ENCODE data around the gene RER1. TPM values are rescaled to one million over a fixed set of nuclear protein-coding genes. Genes with fewer than 3 reads are reported as not detected.
A peak's percentile ranks its signal among the peaks of the same experiment; 100 is the strongest.

Gene RER1
- total RNA-seq, 1 experiment from 2014 or later, result 90.3 TPM

DNA sequence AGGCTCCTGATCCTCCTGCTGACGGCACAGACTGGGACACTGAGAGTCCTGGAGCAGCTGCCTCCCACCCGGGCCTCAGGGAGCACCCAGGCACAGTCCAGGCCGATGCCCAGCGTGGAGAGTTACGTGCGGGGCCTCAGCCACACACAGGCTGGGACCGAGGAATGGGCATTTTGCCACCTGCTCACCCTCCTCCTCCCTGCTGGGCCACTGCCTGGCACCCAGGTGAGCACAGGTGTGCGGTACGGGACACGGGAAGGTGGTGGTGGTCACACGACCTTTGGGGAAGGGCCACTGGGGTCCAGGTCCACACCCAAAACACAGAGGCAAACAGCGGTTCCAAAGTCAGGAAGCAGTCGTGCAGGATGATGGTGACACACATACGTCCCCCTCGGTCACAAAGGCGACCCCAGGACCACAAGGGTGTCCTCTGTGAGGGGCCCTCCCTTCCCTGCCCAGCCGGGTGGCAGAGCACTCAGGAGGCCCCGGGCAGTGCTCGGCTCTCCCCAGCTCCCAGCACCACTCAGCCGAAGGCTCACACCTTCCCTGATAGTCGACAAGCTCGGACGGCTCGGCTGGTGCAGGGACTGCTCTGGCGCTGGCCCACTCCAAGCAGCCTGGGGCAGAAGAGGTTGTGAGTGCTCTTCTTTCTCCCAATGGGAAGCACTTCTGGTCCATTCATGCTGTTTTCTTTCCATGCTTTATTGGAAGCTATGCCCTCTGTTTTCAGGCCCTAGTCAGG lies 14.5 kb upstream of the RER1 start:
- no peak for DNase-seq (ENCODE audit: low read depth in 1 of 2, low spot score in 2 of 2)
- Histone ChIP-seq H3K9me3 (replicated peaks) (no peaks in the 10 kb centered on the region), H3K4me1 (replicated peaks) (0 out of 2 replicates have a peak, but pooled peaks cover 5% of the 10 kb centered on the region), H3K36me3 (no peaks in the 10 kb centered on the region), H3K27me3 (replicated peaks) (no peaks in the 10 kb centered on the region), H3K4me3 (no peak overlapping the region), H3K27ac (no peak overlapping the region)

DNA sequence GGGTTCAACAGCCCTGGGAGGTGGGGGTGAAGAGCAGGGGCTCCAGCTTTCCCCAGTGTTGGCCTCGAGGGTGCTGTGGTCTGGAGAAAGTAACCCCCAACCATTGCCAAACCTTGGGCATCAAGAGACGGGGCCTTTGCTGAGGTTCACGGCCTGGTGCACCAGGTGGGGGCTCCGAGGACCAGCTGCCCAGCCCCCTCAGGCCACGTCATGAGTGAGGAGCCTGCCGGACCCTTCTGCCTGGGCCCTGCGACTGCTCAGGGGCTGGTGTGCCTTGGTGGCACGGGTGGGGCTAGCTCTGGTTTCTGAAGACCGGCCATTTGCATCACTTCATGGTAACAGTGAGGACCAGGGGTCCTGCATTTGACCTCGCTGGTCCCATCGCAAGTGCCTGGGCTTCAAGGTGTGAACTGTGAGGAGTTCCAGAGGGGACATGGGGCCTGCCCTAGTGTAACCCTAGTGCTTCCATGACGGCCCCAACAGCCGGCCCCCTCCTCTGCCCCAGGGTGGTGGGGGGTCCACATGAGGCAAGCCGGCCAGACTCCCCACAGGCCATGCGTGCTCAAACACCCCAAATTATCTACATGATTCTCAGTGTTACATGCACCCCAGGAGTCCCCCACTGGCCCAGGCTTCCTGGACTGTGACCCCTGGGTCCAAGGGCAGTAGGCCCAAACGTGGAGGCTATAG lies 13.7 kb upstream of the RER1 start:
- H3K27ac ChIP-seq, result no peak overlapping the region
- DNase-seq (ENCODE audit: low read depth in 1 of 2, low spot score in 2 of 2), result no peak

DNA sequence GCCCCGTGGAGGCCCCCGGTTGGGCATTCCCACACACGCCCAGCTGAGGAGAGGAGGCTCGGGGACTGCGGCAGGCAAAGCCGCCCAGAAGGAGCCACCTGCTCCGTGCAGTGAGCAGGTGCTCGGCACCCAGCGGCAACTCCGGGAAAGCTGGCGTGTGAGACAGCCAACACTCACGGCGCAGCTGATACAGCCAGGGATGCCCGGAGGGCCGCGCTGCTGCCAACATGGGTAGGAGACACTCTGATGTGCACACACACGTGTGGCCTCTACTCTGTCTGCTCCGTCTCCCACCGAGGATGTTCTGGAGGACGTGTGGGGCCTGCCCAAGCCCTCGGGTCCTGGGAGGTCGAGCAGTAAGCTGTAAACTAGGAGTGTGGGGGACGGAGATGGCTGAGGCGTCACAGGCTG lies 13.2 kb upstream of the RER1 start:
- H3K4me3 ChIP-seq, result no peak overlapping the region
- H3K9me3 ChIP-seq (replicated peaks), result no peaks in the 10 kb centered on the region

More for the DNA sequence above, 13.7 kb upstream of the RER1 start:
- Histone ChIP-seq H3K4me3 (no peak overlapping the region), H3K4me1 (replicated peaks) (0 out of 2 replicates have a peak, but pooled peaks cover 5% of the 10 kb centered on the region), H3K27me3 (replicated peaks) (no peaks in the 10 kb centered on the region), H3K9me3 (replicated peaks) (no peaks in the 10 kb centered on the region), H3K36me3 (no peaks in the 10 kb centered on the region)

DNA sequence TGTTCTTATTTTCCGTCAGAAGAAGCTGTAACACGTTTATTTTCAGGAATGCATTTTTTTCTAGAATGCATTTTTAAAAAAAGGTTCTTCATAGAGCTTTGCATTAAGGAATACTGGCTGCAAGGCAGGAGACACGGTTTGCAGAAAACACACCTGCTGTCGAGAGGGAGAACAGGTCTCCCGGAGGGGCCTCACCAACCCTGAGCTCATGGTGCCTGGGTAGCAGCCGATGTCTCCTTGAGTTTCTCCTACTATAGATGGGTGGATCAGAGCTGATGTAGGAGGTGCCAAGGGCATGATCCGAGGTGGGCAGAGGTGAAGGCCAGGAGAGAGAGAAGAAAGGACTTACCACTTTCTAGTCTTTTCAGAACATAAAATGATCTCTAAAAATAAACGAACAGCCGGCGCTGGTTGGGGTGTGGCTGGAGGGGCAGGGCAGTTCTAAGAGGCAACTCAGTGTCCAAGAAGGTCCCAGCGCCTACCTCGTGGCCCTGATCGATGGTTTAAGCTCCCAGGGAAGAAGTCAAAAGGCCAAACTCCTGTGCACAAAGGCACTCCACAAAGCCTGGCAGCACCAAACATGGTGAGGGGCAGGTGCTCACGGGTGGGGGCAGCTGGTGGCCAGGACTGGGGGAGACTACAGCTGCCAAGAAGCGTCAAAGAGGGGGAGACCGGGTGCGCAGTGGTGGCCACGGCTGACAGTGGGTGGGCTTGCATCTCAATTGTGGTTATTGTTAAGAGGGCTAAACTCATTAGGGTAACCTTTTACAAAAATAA lies 12.5 kb upstream of the RER1 start:
- no peaks in the 10 kb centered on the region for H3K36me3 ChIP-seq
- H3K27ac ChIP-seq, result no peak overlapping the region
- no peak overlapping the region for H3K4me3 ChIP-seq
- 0 out of 2 replicates have a peak, but pooled peaks cover 5% of the 10 kb centered on the region for H3K4me1 ChIP-seq (replicated peaks)
- H3K9me3 ChIP-seq (replicated peaks), result no peaks in the 10 kb centered on the region
- no peak for DNase-seq (ENCODE audit: low read depth in 1 of 2, low spot score in 2 of 2)
- no peaks in the 10 kb centered on the region for H3K27me3 ChIP-seq (replicated peaks)

More for the DNA sequence above, 13.2 kb upstream of the RER1 start:
- Histone ChIP-seq H3K36me3 (no peaks in the 10 kb centered on the region), H3K4me1 (replicated peaks) (0 out of 2 replicates have a peak, but pooled peaks cover 5% of the 10 kb centered on the region), H3K27me3 (replicated peaks) (no peaks in the 10 kb centered on the region), H3K27ac (no peak overlapping the region)
- DNase-seq (ENCODE audit: low read depth in 1 of 2, low spot score in 2 of 2), result no peak

DNA sequence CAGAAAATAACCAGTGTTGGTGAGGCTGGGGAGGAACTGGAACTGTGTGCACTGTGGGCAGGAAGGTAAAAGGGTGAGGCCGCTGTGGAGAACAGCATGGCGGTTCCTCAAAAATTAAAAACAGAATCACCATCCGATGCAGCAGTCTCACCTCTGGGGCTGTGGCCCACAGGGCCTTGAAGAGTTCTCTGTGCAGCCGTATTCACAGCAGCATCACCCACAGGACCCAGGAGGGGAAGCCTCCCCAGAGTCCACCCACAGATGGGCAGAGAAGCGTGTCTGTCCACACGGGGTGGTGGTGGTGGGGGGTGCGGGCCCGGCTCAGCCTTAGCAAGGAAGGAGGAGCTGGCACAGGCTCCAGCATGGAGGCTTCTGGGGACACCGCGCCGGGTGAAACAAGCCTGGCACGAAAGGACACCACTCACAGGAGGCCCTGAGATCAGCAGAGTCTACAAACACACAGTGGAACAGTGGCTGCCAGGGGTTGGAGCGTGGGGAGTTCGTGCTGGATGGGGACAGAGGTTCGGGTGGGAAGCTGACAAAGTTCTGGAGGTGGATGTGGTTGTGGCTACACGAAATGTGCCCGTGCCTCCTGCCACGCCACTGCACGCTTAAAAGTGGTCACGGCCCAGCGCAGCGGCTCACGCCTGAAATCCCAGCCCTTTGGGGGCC lies 11.8 kb upstream of the RER1 start:
- DNase-seq (ENCODE audit: low read depth in 1 of 2, low spot score in 2 of 2), result no peak
- Histone ChIP-seq H3K36me3 (no peaks in the 10 kb centered on the region), H3K4me1 (replicated peaks) (peaks cover 7% of the 10 kb centered on the region), H3K27me3 (replicated peaks) (no peaks in the 10 kb centered on the region), H3K4me3 (no peak overlapping the region), H3K27ac (no peak overlapping the region), H3K9me3 (replicated peaks) (no peaks in the 10 kb centered on the region)

DNA sequence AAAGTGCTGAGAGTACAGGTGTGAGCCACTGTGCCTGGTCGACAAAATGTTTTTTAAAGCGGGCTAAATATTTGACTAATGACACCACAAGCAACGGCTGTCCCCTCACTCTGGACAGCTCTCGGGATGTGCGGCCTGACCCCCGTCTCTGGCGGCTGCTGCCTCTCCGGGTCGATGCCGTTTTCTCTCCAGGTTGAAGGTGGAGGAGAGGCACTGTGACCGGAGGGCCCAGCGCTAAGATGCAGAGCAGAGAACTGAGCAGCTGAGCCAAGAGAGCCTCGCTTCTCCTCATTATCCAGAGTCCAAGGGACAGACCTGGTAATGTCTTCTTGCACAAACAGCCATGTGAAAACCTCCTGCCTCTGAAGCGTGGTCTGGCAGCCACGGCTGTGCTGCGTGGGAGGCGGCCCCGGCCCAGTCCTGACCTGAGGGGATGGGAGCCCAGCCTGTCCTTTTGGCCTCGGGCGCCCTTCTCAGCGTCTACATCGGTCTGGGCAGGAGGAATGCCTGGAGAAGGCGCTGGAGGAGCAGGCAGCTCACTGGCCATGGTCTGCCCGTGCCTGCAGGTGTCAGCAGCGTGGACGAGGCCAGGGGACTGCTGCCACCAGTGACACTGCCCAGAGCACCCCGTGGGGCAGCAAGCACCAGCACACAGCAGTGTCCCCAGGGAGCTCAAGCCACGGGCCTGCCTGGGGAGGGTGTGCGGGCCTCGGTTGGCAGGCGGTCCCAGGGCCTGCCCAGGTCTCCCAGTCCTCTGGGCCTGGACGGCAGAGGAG lies 10.6 kb upstream of the RER1 start:
- Histone ChIP-seq H3K4me1 (replicated peaks) (peaks cover 15% of the 10 kb centered on the region), H3K27me3 (replicated peaks) (no peaks in the 10 kb centered on the region), H3K27ac (no peak overlapping the region), H3K9me3 (replicated peaks) (no peaks in the 10 kb centered on the region), H3K36me3 (no peaks in the 10 kb centered on the region), H3K4me3 (no peak overlapping the region)
- no peak for DNase-seq (ENCODE audit: low read depth in 1 of 2, low spot score in 2 of 2)

DNA sequence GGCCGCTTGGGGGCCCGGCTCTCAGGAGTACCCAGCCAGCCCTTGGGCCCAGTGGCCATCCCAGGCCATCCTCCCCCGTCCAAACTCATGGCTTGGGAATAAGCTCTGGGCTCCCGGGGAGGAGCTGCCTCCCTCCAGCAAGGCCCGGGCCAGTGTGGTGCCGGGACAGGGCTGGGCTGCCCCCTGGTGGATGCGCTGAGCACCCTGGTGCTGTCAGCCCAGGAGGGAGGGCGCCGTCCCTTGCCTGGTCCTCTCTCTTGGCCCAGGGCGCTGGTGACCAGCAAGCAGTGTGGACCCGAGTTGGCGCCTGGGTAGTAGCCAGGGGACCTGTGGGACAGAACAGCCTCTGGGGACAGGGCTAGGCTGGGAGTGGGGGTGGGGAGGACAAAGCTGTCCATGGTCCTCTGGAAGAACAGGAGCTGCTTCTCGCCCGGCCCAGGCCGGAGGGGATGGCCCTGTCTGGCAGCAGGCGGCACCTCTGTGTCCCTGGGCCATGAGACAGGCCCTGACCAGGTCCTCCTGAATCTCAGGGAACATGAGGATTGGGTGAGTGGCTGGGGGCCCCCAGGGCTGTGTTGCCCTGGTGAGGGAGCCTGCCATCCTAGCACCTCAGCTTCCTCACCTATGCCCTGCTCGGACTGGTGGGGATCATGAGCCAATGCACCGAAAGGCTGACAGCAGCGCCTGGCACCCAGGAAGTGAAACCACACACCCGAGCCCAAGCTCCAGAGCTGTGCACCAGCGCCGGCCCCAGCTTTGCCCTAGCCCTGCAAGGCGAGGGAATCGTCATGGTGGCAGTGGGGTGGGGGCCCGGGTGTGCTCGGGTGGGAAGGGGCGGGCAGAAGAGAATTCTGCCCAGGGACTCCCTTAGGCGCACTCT lies 9.7 kb upstream of the RER1 start:
- no peak overlapping the region for H3K27ac ChIP-seq
- peaks cover 15% of the 10 kb centered on the region for H3K4me1 ChIP-seq (replicated peaks)
- H3K36me3 ChIP-seq, result peaks cover 2% of the 10 kb centered on the region; the same call in 1 of the 2 replicates
- no peak overlapping the region for H3K4me3 ChIP-seq
- H3K27me3 ChIP-seq (replicated peaks), result no peaks in the 10 kb centered on the region
- H3K9me3 ChIP-seq (replicated peaks), result no peaks in the 10 kb centered on the region
- DNase-seq (ENCODE audit: low read depth in 1 of 2, low spot score in 2 of 2), result peak; percentile 82 to 88

DNA sequence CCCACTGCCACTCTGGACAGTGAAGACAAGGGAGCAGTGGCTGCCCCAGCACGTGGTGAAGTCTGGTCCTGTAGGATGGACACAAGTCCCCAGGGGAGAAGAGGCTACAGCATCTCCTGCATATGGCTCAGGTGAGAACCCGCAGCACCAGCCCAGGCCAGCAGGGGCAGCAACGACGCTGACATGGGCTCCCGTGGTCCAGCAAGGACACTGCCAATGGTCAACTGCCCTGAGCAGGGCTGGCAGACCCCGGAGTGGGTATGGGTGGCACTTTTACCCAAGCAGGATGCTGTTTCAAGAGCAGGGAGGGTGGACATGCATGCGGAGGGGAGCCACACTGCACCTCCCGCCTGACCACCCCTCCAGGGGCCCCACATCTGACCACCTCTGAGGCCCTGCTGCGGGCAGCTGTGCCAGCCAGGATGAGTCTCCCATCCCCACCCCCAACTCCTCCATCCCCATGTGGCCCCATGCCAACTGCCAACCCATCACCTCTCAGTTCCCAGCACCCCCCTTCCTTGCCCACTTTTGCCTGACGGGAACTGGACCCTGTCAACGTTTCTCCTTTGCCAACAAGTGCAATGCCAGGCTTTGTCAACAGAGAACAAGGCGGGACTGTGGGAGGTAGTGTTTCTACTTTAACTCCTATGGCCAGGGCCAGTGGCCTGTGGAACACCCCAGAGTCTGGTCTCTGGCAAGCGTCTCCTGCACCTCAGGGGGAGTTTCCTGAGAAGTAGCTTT lies 8.8 kb upstream of the RER1 start:
- Histone ChIP-seq H3K9me3 (replicated peaks) (no peaks in the 10 kb centered on the region), H3K4me1 (replicated peaks) (peaks cover 15% of the 10 kb centered on the region), H3K27ac (no peak overlapping the region), H3K4me3 (no peak overlapping the region), H3K27me3 (replicated peaks) (no peaks in the 10 kb centered on the region), H3K36me3 (peaks cover 6% of the 10 kb centered on the region; the same call in 1 of the 2 replicates)
- no peak for DNase-seq (ENCODE audit: low read depth in 1 of 2, low spot score in 2 of 2)

DNA sequence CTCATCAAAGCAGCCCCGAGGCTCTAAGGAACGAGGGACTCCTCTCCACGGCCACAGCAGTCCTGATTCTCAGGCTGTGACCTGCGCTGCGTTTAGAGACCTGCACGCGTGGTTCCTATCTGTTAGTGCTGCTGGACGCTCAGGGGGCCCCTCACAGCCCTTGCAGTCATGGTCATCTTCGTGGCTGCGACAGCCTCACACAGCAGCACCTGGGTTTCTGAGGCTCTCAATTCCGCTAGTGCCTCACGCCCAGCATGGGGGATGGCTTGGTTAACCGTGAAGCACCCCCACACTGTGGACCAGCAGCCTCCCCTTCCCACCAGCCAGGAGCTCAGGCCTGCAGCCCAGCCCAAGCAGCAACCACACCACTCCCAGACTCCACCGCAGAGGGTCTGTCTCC lies 8.1 kb upstream of the RER1 start:
- DNase-seq (ENCODE audit: low read depth in 1 of 2, low spot score in 2 of 2), result no peak
- H3K4me3 ChIP-seq, result no peak overlapping the region
- peaks cover 15% of the 10 kb centered on the region for H3K4me1 ChIP-seq (replicated peaks)
- H3K27ac ChIP-seq, result no peak overlapping the region
- no peaks in the 10 kb centered on the region for H3K9me3 ChIP-seq (replicated peaks)
- H3K27me3 ChIP-seq (replicated peaks), result no peaks in the 10 kb centered on the region
- peaks cover 10% of the 10 kb centered on the region; the same call in 1 of the 2 replicates for H3K36me3 ChIP-seq

DNA sequence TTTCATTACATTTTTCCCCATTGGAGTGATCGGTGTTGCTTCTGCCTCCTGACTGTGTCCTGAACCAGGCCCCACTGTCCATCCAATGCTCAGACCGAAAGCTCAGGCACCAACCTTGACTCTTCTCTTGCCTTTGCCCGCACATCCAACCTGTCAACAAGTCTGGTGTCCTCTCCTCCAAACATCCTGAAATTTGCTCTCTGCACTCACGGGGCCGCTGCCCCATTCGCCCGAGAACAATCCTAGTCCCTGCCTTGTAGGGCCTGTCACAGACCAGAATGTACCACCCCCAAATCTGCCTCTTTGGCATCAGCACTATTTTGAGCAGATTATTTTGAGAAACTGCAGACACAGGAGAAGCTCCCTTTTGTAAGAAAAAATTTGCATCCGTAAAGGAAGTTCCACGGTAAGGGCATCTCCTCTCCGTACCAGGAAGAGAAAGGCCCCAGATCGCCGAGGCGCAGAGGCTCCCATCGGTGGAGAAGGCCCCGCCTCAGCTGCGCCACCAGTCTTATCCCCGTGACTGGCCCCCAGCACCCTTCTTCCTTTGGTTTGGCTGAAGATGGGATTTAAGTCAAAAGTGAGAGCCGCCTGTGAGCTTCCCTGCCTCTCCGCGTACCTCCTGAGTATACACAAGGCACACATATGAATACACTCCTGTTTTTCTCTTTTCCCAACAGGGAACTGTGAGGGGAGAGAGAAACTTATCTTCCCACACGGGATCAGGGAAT lies 7.3 kb upstream of the RER1 start:
- Histone ChIP-seq H3K9me3 (replicated peaks) (no peaks in the 10 kb centered on the region), H3K27ac (no peak overlapping the region)
- no peak for DNase-seq (ENCODE audit: low read depth in 1 of 2, low spot score in 2 of 2)

DNA sequence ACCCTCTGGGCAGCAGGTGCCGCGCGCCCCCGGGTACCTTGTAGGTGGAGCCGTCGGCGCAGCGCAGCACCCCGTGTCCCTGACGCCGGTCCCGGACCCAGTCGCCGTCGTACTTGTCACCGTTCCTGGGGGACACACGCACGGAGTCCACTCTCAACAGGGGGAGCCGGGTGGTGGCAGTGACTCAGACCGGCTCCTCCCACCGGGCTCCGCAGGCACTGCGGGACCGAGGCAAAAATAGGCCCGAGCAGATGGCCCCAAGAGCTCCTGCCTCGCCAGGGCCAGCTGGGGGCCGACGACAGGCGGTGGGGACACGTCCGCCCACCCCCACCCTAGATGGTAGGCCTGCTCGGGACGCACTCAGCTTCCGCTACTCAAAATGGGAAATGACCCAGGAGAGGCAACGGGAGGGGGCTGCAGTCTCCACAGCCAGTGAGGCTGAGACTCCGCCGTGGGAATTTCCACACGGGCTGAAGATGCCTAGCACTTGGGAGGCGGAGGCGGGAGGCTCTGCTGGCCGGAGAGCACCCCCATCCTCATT lies 6.6 kb upstream of the RER1 start:
- DNase-seq (ENCODE audit: low read depth in 1 of 2, low spot score in 2 of 2), result no peak
- Histone ChIP-seq H3K27me3 (replicated peaks) (no peaks in the 10 kb centered on the region), H3K27ac (no peak overlapping the region), H3K4me3 (no peak overlapping the region), H3K4me1 (replicated peaks) (peaks cover 17% of the 10 kb centered on the region), H3K9me3 (replicated peaks) (no peaks in the 10 kb centered on the region), H3K36me3 (peaks cover 10% of the 10 kb centered on the region; the same call in 1 of the 2 replicates)

More for the DNA sequence above, 7.3 kb upstream of the RER1 start:
- Histone ChIP-seq H3K4me3 (no peak overlapping the region), H3K4me1 (replicated peaks) (peaks cover 15% of the 10 kb centered on the region), H3K27me3 (replicated peaks) (no peaks in the 10 kb centered on the region), H3K36me3 (peaks cover 10% of the 10 kb centered on the region; the same call in 1 of the 2 replicates)
